ENCODE data around the gene CTSO.
"Not testable (repeated sequence)": the region's sequence is repeated elsewhere in the genome, so short reads cannot be mapped to it uniquely, and the experiment has no call there.

The CTSO gene

DNA sequence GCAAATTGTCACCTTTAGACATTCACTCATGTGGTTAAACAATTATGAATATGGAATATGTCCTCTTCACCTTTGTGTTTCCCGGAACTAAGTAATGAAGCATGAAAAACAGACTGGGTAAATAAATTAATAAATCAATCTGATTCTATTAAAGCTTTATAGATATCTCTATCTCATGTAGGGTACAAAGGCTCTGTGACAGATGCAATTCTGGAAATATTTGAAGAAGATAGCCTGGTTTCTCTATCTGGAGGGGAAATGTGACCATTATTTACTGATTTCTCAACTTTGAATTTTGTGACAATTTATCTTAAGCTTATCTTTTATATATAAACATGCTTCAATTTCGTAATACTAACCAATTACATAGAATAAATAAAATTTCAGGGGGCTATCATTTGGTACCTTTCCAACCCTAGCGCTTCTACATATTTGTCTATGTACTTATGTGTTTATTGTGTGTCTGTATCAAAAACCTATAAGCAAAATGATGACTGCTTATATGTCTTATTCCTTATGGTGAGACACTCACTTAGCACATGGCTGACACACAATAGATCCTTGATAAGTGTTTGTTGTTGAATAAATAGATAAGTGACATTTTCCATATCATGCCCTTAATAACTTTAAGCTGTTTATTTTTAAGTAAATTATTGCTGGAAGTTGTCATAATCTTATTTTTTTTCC, 9.9 kb downstream of the CTSO start:
- no peaks in the 10 kb centered on the region for H3K27me3 Mint-ChIP-seq
- H3K36me3 Mint-ChIP-seq (ENCODE audit: low read depth): peaks cover 26% of the 10 kb centered on the region
- no peaks in the 10 kb centered on the region for H3K4me1 Mint-ChIP-seq (ENCODE audit: low read depth)
- intact Hi-C loops (cut with micrococcal nuclease): no loop called here
- no peak overlapping the region for H3K27ac Mint-ChIP-seq
- no peak overlapping the region for H3K4me3 Mint-ChIP-seq
- H3K9me3 Mint-ChIP-seq: no peaks in the 10 kb centered on the region

DNA sequence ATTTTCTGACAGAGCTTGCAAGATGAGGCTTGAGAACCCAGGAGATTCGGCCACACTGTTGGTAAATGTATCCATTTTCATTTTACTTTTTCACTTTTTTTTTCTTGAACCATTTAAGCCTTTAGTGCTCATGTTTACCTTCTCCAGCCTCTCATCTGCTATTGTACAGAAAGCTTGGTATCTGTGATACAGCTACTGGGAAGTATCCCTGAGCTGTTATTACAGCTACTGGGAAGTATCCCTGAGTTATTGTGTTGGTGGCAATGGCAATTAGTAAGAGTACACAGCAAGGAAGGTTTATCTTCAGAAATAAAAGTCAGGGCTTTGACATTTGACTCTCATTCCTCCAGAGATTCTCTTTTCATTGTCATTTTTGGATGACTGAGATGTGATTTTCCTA, 11.8 kb downstream of the CTSO start:
- H3K4me3 Mint-ChIP-seq: no peak overlapping the region
- H3K4me1 Mint-ChIP-seq (ENCODE audit: low read depth): no peaks in the 10 kb centered on the region
- peaks cover 39% of the 10 kb centered on the region for H3K36me3 Mint-ChIP-seq (ENCODE audit: low read depth)
- H3K27ac Mint-ChIP-seq: no peak overlapping the region
- H3K9me3 Mint-ChIP-seq: no peaks in the 10 kb centered on the region
- H3K27me3 Mint-ChIP-seq: no peaks in the 10 kb centered on the region
- intact Hi-C loops (cut with micrococcal nuclease): no loop called here

GRCh38 chr4:155941085-155941790, 12.4 kb downstream of the CTSO start:
- H3K27me3 Mint-ChIP-seq: no peaks in the 10 kb centered on the region
- intact Hi-C loops (cut with micrococcal nuclease): no loop called here
- no peak overlapping the region for H3K4me3 Mint-ChIP-seq
- no peak overlapping the region for H3K27ac Mint-ChIP-seq
- H3K9me3 Mint-ChIP-seq: no peaks in the 10 kb centered on the region
- H3K4me1 Mint-ChIP-seq (ENCODE audit: low read depth): no peaks in the 10 kb centered on the region
- peaks cover 44% of the 10 kb centered on the region for H3K36me3 Mint-ChIP-seq (ENCODE audit: low read depth)

GRCh38 chr4:155935389-155935986, 18.2 kb downstream of the CTSO start:
- Mint-ChIP-seq H3K9me3 (peaks cover 28% of the 10 kb centered on the region), H3K4me1 (ENCODE audit: low read depth) (no peaks in the 10 kb centered on the region), H3K27me3 (no peaks in the 10 kb centered on the region), H3K36me3 (ENCODE audit: low read depth) (peaks cover 49% of the 10 kb centered on the region), H3K27ac (no peak overlapping the region), H3K4me3 (no peak overlapping the region)
- intact Hi-C loops (cut with micrococcal nuclease): no loop called here

GRCh38 chr4:155934634-155935033, 19.0 kb downstream of the CTSO start:
- H3K4me1 Mint-ChIP-seq (ENCODE audit: low read depth); intact Hi-C loops (cut with micrococcal nuclease); H3K27ac Mint-ChIP-seq; H3K4me3 Mint-ChIP-seq; H3K27me3 Mint-ChIP-seq: not testable (repeated sequence)
- Mint-ChIP-seq H3K9me3 (peaks cover 36% of the 10 kb centered on the region), H3K36me3 (ENCODE audit: low read depth) (peaks cover 48% of the 10 kb centered on the region)

GRCh38 chr4:155931634-155932033, 22.0 kb downstream of the CTSO start:
- no peak overlapping the region for H3K27ac Mint-ChIP-seq
- no peaks in the 10 kb centered on the region for H3K27me3 Mint-ChIP-seq
- intact Hi-C loops (cut with micrococcal nuclease): no loop called here
- no peaks in the 10 kb centered on the region for H3K4me1 Mint-ChIP-seq (ENCODE audit: low read depth)
- no peak overlapping the region for H3K4me3 Mint-ChIP-seq
- H3K9me3 Mint-ChIP-seq: peaks cover 45% of the 10 kb centered on the region
- peaks cover 47% of the 10 kb centered on the region for H3K36me3 Mint-ChIP-seq (ENCODE audit: low read depth)

GRCh38 chr4:155930330-155930729, 23.3 kb downstream of the CTSO start:
- intact Hi-C loops (cut with micrococcal nuclease): no loop called here
- Mint-ChIP-seq H3K27me3 (no peaks in the 10 kb centered on the region), H3K27ac (no peak overlapping the region), H3K4me1 (ENCODE audit: low read depth) (no peaks in the 10 kb centered on the region), H3K9me3 (peaks cover 42% of the 10 kb centered on the region), H3K4me3 (no peak overlapping the region), H3K36me3 (ENCODE audit: low read depth) (peaks cover 48% of the 10 kb centered on the region)

DNA sequence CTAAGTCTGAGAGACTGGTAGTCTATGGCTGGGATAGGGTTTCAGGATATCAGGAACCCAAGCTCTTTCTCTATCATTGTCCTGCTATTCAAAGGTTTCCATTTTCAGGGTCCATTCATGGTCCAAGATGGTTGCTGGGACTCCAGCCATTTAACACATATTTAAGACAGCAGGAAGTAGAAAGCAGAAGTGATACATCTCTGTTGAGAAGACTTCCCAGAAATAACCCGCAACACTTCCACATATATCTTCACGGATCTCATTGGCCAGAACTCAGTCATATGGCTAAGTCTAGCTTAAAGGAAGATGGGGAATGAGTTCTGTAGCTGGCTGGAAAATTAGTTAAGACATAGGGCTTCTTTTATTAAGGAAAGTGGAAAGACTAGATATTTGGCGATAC, 23.8 kb downstream of the CTSO start:
- Mint-ChIP-seq H3K4me3 (no peak overlapping the region), H3K4me1 (ENCODE audit: low read depth) (no peaks in the 10 kb centered on the region), H3K36me3 (ENCODE audit: low read depth) (peaks cover 44% of the 10 kb centered on the region), H3K27ac (no peak overlapping the region), H3K9me3 (peaks cover 37% of the 10 kb centered on the region), H3K27me3 (no peaks in the 10 kb centered on the region)
- intact Hi-C loops (cut with micrococcal nuclease): no loop called here

GRCh38 chr4:155924637-155925036, 29.0 kb downstream of the CTSO start:
- H3K4me3 Mint-ChIP-seq: no peak overlapping the region
- H3K27me3 Mint-ChIP-seq: no peaks in the 10 kb centered on the region
- no peaks in the 10 kb centered on the region for H3K4me1 Mint-ChIP-seq (ENCODE audit: low read depth)
- H3K27ac Mint-ChIP-seq: no peak overlapping the region
- H3K9me3 Mint-ChIP-seq: peaks cover 9% of the 10 kb centered on the region
- intact Hi-C loops (cut with micrococcal nuclease): no loop called here
- peaks cover 26% of the 10 kb centered on the region for H3K36me3 Mint-ChIP-seq (ENCODE audit: low read depth)

- Mint-ChIP-seq H3K27me3 (no peaks in the 10 kb centered on the region), H3K9me3 (no peaks in the 10 kb centered on the region), H3K4me3 (no peak overlapping the region), H3K36me3 (ENCODE audit: low read depth) (peaks cover 9% of the 10 kb centered on the region), H3K27ac (no peak overlapping the region), H3K4me1 (ENCODE audit: low read depth) (no peaks in the 10 kb centered on the region)
- intact Hi-C loops (cut with micrococcal nuclease): no loop called here
These were observed 32.1 kb downstream of the CTSO start for GRCh38 chr4:155921597-155921996.

DNA sequence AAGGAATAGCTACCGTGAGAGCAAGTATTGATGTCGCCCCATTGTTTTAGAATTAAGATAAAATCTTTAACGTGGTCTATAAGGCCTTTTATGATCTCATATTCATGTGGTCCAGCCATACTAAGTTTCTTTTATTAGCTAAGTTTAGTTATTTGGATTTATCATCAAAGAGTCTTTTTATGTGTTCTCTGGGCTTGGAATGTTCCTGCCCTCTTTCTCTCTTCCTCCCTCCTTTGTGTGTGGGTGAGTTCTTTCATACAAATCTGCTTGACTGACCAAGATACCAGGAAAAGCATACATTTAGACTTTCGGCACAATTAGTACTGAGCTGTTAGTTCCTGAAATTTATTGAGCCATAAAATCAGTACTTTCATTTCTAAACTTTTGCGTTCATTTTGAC, 38.9 kb downstream of the CTSO start:
- H3K9me3 Mint-ChIP-seq: no peaks in the 10 kb centered on the region
- no peaks in the 10 kb centered on the region for H3K27me3 Mint-ChIP-seq
- H3K4me1 Mint-ChIP-seq (ENCODE audit: low read depth): no peaks in the 10 kb centered on the region
- intact Hi-C loops (cut with micrococcal nuclease): no loop called here
- no peaks in the 10 kb centered on the region for H3K36me3 Mint-ChIP-seq (ENCODE audit: low read depth)
- H3K4me3 Mint-ChIP-seq: no peak overlapping the region
- no peak overlapping the region for H3K27ac Mint-ChIP-seq

DNA sequence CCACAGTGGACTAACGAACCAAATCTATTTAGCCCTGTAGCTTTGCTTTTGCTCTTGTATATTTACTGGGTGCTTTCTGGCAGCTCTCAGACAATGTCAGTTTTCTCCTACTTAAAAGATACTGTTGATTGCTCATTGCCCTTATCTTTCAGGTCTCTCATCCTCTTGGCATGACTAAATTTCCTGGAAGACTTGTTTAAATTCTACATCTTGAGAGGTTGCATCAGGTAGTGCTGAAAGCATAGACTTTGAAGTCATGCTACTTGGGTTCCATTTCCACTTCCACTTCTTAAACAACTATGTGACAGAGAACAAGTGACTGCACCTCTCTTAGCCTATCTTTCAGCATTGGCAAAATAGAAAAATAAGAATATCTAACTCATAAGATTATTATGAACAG, 41.8 kb downstream of the CTSO start:
- Mint-ChIP-seq H3K27me3 (no peaks in the 10 kb centered on the region), H3K4me1 (ENCODE audit: low read depth) (peaks cover 7% of the 10 kb centered on the region)

GRCh38 chr4:155909615-155910226, 43.9 kb downstream of the CTSO start:
- Mint-ChIP-seq H3K27ac (no peak overlapping the region), H3K9me3 (no peaks in the 10 kb centered on the region), H3K36me3 (ENCODE audit: low read depth) (no peaks in the 10 kb centered on the region), H3K27me3 (no peaks in the 10 kb centered on the region), H3K4me1 (ENCODE audit: low read depth) (peaks cover 7% of the 10 kb centered on the region), H3K4me3 (no peak overlapping the region)
- intact Hi-C loops (cut with micrococcal nuclease): no loop called here

More for the DNA sequence above, 41.8 kb downstream of the CTSO start:
- no peaks in the 10 kb centered on the region for H3K36me3 Mint-ChIP-seq (ENCODE audit: low read depth)
- H3K9me3 Mint-ChIP-seq: no peaks in the 10 kb centered on the region
- H3K27ac Mint-ChIP-seq: no peak overlapping the region
- H3K4me3 Mint-ChIP-seq: no peak overlapping the region
- intact Hi-C loops (cut with micrococcal nuclease): no loop called here
